Suprapubic skin (tissue), 3 donors: ENCODE measurements around the gene RIIAD1.

ENCODE experiments used
- CTCF ChIP-seq, 2 donors: fragments of 200-600 bp in 1 of 2; fragments of 450-650 bp in 1 of 2; sonication (generic) in 1 of 2; IDR thresholded peaks; one replicate each; pipeline ENCODE4 v1.5.1; 2016 to 2019; ENCODE audit warnings: antibody characterized with exemption in 2 of 2, mild to moderate bottlenecking in 1 of 2, moderate library complexity in 1 of 2
- POLR2A ChIP-seq, 2 donors: fragments of 450-650 bp; IDR thresholded peaks; one replicate each; pipeline ENCODE4 v1.6.1; 2017; ENCODE audit warnings: antibody characterized with exemption in 2 of 2, mild to moderate bottlenecking in 2 of 2, moderate library complexity in 2 of 2

- TF ChIP-seq CTCF (IDR thresholded peaks at IDR 0.05) (no peak), POLR2A (IDR thresholded peaks at IDR 0.05) (no peak)
Measured at GRCh38 chr1:151714820-151715725, 6.2 kb upstream of the RIIAD1 start.
